Epidermal melanocyte (primary cell): ENCODE results near the gene MEI1.
"Not testable (repeated sequence)": the region's sequence is repeated elsewhere in the genome, so short reads cannot be mapped to it uniquely, and the experiment has no call there.

Experiments
- DNase-seq: peaks from one replicate; pipeline ENCODE4 v3.0.0; 2011; ENCODE audit warnings: low spot score; ENCODE audit not compliant: insufficient read length

MEI1 gene, protein sequence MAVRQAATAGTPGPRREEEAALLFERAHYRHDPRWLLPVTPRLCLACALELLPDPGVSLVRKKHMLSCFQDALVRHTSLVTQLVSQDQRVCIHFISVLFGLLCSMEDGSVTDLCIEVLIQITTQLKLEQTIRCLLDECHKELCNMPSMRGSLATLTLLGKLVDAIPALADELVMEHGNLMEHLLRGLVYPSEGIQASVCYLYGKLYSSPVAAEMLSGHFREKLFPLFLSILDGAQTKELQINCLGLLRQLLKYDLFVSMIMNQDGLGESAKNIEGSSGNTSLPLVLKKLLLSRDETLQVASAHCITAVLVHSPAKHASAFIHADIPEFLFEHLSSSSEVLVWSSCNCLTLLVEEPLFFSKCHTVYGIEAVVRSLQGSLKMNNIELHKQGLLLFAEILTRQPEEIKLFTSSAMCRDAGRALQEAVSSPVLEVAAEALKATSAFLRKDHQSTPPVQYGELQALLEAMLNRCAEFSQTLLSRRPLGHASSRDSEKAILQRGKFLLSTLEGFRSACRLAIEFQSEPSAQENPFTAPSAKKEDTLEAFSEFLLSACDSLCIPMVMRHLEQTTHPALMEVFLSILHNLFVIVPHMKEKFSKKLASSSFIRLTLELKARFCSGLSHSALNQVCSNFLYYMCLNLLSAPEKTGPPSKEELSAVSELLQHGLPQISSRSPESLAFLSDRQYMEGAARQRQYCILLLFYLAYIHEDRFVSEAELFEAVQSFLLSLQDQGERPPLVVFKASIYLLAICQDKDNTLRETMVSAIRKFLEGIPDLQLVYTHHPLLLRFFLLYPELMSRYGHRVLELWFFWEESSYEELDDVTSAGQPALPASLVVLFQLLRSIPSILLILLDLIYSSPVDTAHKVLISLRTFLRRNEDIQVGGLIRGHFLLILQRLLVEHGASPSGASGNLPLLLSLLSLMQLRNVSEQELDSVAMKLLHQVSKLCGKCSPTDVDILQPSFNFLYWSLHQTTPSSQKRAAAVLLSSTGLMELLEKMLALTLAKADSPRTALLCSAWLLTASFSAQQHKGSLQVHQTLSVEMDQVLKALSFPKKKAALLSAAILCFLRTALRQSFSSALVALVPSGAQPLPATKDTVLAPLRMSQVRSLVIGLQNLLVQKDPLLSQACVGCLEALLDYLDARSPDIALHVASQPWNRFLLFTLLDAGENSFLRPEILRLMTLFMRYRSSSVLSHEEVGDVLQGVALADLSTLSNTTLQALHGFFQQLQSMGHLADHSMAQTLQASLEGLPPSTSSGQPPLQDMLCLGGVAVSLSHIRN

DNA sequence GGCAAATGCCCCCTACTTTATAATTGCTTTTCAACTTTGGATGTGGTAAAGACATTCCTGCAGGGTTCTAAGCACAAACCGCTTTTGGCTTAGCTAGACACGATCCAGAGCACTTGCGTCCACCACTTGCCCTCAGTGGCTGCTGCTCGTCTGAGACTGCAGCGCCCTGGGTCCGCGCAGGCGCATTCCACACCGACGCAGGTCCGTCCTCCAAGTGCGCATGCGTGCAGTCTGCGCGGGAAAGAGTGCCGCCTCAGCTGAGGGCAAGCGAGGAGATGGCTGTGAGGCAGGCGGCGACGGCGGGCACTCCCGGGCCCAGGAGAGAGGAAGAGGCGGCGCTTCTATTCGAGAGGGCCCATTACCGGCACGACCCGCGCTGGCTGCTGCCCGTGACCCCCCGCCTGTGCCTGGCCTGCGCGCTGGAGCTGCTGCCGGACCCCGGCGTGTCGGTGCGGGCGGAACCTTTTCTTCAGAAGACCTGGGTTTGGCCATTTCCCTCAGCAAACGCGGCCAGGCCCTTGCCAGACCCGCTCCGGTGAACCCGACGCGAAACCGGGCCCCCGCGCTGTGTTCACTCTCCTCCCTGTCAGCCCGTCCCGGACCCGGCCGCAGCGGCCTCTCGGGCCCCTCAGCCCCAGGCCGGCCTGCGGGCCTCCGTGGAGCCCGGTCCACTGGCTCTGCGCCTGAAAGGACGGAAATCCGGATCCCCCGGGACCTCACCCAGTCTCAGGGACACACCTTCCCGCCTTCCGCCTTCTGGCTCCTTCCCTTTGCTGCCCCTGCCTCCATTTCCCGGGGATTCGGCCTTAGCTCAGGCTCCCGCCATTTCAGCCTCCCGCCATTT is at the start of gene MEI1:
Gene MEI1, plus strand, starts transcription at position 240 of the 844 bp plus-strand sequence. Its CDS starts 36 bp downstream, at position 276.
- DNase-seq, result peak; percentile 72

DNA sequence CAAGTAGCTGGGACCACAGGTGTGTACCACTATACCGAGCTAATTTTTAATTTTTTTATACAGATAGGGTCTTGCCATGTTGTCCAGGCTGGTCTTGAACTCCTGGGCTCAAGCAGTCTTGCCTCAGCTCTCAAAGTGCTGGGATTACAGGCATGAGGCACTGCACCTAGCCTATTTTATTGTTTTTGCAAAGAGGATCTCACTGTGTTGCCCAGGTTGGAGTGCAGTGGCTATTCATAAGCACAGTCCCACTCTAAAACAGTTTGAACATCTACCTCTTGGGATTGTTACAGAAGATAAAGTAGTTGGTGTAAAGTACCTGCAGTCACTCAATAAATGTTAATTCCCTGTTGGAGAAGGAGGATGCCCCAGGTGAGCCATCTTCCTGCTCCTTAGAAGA is 49.1 kb upstream of the MEI1 start:
- no peak for DNase-seq

DNA sequence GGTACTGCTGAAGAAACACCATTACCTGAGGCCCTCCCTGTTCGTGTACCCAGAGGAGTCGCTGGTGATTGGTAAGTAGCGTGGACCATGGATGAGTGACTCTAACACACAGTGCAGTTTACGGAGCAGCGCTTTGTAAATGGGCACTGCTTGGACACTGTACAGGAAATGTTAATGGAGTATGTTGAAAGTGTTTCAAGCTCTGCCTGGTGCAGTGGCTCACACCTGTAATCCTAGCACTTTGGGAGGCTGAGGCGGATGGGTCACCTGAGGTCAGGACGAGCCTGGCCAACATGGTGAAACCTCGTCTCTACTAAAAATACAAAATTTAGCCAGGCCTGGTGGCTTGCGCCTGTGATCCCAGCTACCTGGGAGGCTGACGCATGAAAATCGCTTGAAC is 48.5 kb upstream of the MEI1 start:
- DNase-seq, result no peak

DNA sequence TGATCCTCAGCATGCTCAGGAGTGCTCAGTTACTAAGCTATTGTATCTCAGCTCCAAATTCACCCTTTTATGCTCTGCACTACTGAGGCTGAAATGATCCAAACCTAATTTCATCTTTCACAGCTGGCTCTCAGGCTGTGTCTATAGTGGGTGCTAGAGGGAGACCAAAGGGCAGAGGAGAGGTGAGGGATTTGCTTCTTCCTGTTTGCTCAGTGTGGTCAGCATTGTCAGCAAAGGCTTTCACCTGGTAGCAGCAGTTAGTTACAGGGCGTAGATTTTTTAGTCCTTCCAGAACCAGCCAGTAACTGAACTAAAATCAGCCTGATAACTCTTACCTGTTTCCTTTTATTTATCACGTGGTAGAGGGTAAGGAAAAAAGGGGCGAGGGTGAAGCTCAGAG is 45.0 kb upstream of the MEI1 start:
- no peak for DNase-seq

DNA sequence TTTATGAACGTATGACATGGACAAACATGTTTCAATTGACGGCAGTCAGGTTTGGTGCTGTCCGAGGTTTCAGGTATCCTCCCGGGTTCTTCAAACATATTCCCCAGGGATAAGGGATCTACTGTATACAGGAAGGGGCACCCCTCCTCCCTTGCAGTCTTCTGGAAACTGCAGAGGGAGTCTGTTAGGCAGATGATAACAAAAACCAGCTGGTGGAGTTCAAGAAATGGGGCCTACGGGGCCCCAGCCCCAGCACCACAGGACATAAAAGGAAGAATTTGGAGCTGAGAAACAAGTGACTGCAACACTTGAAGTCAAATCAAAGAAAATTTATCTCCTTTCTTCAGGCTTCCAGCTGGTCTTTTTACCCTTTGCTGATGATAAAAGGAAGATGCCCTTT is 42.7 kb upstream of the MEI1 start:
- DNase-seq, result no peak

DNA sequence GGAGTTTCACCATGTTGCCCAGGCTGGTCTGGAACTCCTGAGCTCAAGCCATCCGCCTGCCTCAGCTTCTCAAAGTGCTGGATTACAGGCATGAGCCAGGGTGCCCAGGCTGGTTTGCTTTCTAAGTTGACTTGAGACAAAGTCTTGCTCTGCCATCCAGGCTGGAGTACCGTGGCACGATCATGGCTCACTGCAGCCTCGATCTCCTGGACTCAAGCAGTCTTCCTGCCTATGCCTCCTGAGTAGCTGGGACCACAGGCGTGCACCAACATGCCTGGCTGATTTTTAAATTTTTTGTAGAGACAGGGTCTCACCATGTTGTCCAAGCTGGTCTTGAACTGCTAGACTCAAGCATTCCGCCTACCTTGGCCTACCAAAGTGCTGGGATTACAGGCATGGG is 41.6 kb upstream of the MEI1 start:
- DNase-seq, result no peak

DNA sequence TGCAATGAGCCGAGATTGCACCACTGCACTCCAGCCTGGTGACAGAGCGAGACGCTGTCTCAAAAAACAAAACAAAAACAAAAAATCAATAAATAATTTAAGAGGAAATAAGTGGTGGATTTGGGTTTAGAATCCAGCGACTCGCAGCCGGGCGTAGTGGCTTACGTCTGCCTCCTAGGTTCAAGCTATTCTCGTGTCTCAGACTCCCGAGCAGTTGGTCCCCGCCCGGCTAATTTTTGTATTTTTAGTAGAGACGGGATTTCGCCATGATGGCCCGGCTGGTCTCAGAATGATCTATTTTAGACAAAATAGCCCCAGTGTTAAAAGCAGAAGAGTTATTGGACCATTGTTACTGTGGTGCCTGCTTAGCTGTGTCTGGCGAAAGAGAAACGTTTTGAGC is 40.4 kb upstream of the MEI1 start:
- no peak for DNase-seq

DNA sequence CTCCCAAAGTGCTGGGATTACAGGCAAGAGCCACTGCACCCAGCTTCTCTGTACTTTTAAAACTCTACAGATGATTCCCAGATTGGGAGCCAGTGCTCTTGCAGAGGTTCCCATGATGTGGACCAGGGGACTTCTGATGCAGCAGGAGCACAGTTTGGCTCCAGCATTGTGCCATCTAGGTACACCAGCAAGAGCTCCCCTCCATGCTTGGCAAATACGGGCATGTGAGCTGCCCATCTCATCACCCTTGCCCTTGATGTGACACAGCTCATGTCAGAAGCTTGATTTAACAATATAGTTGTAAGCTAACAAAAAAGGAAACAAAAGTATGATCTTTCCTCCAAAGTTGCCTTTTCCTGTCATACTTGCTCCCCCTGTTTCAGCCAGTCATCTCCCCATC is 39.4 kb upstream of the MEI1 start:
- no peak for DNase-seq

DNA sequence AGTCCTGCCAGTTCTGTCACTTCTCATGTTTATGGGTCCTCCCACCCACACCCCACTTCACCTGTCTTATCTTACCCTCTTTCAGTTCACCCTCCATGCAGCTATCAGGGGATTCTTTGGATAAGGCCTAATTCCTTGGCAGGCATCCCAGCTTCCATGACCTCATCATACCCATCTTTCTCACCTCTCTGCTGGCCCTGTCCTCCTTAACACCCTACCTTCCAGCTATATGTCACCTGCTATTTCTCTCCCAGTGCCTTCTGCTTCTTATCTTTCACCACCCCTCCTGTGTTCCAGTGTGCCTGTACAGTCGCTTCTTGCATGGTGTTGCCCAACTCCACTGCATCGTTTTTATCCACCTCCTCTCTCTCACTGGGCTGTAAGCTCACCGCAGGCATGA is 38.9 kb upstream of the MEI1 start:
- no peak for DNase-seq

DNA sequence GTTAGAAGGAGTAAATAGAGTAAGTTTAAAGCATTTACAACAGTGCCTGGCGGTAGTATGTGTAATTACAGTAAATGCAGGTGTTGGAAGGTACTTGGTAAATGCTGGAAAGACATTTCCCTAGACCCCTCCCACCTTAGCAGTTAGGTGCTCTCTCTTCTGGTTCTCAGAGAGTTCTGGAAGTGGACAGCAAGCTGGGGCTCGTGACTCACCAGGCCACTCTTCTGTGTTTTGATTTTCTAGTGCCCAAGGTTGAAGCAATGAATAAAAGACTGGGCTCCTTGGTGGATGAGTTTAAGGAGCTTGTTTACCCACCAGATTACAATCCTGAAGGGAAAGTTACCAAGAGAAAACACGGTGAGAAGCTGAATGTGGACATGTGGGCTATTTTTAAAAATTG is 38.2 kb upstream of the MEI1 start:
- DNase-seq, result no peak

DNA sequence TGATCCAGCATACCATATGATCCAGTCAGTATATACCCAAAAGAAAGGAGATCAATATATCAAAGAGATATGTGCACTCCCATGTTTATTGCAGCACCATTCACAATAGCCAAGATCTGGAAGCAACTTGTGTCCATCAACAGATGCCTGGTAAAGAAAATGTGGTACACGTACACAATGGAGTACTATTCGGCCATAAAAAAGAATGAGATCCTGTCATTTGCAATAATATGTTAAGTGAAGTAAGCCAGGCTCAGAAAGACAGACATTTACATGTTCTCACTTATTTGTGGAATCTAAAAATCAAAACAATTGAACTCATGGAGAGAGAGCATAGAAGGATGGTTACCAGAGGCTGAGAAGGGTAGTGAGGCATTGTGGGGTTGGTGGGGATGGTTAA is 37.6 kb upstream of the MEI1 start:
- DNase-seq, result no peak

DNA sequence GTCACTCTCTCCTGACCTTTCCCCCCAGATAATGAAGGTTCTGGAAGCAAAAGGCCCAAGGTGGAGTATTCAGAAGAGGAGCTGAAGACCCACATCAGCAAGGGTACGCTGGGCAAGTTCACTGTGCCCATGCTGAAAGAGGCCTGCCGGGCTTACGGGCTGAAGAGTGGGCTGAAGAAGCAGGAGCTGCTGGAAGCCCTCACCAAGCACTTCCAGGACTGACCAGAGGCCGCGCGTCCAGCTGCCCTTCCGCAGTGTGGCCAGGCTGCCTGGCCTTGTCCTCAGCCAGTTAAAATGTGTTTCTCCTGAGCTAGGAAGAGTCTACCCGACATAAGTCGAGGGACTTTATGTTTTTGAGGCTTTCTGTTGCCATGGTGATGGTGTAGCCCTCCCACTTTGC is 35.7 kb upstream of the MEI1 start:
- not testable (repeated sequence) for DNase-seq

DNA sequence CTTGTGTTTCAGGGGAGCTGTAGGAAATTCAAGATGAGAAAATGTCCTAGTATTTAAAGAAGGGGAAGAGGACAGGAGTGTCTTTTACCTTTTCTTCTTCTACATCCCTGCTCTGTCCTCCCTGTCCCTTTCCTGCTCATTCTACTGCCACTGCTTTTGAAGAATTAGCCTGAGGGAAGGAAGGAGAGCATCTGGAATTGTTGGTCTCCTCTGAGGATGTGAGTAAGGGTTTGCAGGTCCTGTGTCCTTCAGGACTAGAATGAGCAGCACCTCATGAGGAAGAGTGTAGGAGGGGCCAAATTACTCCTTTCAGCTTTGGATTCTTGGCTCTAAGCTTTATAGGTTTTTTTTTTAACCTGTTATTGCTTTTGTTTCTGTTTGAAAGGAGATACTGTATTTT is 34.8 kb upstream of the MEI1 start:
- no peak for DNase-seq

DNA sequence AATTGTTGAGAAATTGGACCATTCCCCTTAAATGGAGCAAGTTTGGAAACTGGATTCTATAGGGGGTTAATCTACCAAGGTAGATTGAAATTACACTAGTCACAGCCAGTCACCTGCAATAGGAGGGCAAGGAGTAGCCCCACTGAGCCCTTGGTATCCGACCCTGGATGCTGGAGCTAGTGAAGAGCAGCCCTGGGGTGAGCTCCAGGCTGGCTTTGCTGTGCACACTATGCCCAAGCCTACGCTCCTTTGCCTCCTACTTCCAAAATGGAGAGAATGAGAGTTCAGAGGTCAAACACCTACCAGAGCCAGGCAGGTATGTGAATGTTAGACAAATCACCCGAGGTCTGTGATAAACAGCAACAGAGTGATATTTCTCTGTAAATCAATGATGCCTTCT is 34.4 kb upstream of the MEI1 start:
- no peak for DNase-seq

DNA sequence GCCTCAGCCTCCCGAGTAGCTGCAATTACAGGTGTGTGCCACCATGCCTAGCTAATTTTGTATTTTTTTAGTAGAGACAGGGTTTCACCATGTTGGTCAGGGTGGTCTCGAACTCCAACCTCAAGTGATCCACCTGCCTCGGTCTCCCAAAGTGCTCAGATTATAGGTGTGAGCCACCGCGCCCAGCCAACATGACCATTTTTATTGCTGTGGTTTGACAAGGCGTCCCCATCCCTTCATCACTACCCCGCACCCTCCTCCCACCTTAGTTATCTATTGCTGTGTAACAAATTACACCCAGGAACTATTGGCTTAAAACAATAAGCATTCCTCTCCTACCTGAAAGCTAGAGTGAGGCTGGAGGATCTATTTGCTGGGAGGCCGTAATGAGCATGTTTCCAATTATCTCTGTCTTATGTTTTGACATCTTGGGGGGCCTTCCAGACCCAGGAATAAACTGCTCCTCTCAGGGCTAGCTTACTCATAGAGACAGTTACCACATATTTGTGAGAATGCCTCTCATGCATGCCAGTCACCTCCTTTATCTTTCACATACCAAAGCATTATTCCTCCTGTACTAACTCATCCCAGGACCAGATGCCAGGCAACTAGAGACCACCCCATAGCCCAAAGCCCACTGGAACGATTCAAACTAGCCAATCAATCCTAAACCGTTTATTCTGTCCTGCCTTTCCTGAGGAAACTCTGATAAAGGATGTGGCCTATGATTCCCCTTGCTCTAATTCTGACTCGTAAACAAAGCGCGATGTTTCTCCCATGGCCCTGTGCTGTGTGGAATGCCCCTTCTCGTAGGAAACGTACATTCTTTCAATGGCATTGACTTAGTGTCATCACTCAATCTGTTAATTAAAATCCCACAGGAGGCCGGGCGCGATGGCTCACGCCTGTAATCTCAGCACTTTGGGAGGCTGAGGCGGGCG is 30.1 kb upstream of the MEI1 start:
- DNase-seq, result no peak

DNA sequence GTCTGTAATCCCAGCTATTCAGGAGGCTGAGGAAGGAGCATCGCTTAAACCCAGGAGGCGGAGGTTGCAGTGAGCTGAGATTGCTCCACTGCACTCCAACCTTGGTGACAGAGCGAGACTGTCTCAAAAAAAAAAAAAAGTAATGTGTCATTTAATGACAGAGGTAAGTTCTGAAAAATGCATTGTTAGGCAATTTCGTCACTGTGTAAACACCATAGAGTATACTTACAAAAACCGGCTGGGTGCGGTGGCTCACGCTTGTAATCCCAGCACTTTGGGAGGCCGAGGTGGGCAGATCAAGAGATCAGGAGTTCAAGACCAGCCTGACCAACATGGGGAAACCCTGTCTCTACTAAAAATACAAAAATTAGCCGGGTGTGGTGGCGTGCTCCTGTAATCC is 27.2 kb upstream of the MEI1 start:
- not testable (repeated sequence) for DNase-seq

DNA sequence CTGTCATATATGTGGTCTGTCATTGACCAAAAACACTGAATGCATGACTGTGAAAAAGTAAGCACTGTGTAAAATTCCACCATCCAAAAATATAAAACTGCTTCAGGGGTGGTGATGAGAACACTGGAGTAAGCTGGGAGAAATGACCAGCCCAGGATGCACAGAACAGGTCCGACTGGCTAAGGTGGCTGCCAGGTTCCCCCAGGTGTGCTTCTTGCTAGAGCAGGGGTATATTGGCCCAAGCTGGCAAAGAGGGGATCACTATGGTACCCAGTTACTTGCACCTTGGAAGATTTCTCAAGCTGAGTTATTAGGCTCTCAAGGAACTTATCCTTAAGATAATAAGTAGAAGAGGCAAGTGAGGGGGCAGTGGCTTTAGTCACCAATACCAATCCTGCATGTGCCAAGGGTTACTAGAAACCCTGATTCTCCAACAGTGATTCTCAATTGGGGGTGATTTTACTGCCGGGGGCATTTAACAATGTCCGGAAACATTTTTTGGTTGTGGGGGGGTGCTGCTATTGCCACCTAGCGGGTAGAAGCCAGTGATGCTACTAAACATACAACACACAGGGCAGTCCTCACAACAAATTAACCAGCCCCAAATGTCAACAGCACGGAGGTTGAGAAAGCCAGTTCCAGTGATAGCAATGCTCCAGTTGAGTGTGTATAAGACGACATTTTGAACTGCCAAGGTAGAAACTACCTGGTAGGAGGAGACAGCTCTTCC is 26.4 kb upstream of the MEI1 start:
- DNase-seq, result no peak

DNA sequence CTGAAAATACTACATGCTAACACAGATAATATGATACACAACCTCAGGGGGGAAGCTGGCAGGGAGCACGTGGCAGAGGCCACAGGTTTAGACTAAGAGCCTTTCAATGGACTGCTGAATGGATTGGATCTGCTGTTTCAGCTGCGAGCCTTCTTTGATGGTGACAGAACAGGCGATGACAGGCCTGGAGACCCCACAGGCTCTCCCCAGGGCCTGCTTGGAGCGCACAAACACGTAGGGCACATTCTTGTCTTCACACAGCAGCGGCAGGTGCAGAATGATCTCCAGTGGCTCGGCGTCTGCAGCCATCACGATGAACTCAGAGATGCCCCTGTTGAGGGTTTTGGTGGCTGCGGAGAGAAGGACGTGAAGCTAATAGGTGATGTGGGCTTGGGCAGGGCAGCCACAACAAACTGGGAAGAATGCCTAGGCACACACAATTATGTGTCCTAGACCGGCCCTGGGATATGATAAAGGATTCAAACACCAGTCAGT is 24.4 kb upstream of the MEI1 start:
- DNase-seq, result no peak

DNA sequence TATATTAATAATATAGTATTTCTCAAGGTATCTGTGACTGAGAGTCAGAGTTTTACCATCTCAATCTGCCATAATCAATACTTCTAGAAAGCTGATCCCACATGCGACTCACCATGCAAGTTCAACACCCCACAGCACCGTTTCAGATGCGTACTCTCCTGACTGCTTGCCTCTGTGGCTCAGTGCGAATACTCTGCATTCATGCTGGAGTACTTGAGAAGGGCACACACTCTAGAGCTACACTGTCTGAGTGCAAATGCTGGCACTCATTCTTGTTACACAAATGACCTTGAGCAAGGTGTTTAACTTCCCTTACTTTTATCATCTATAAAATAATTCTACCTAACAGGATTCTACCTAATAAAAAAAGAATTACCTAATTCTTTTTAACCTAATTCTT is 23.2 kb upstream of the MEI1 start:
- no peak for DNase-seq
